Ishikawa (cell line): ENCODE results near the gene CSNK2B.

Experiments used
- CEBPB ChIP-seq: IDR thresholded peaks from 2 replicates; pipeline ENCODE4 v1.6.1; 2012
- CREB1 ChIP-seq: IDR thresholded peaks from 2 replicates; pipeline ENCODE4 v1.6.1; 2012; ENCODE audit warnings: low read depth
- EGR1 ChIP-seq: IDR thresholded peaks from 2 replicates; pipeline ENCODE4 v1.6.1; 2012
- EP300 ChIP-seq: IDR thresholded peaks from 2 replicates; pipeline ENCODE4 v1.6.1; 2012; ENCODE audit warnings: borderline replicate concordance
- TEAD4 ChIP-seq: IDR thresholded peaks from 2 replicates; pipeline ENCODE4 v1.6.1; 2012
- YY1 ChIP-seq: IDR thresholded peaks from 2 replicates; pipeline ENCODE4 v1.6.1; 2012; ENCODE audit warnings: low read depth
- TF ChIP-seq, protein P1 (sequence below): IDR thresholded peaks from 2 replicates; pipeline ENCODE4 v1.6.1; 2012
- TF ChIP-seq, protein P2 (sequence below): IDR thresholded peaks from 2 replicates; pipeline ENCODE4 v1.6.1; 2012

- TF ChIP-seq CEBPB (no peak), YY1 (no peak), EP300 (no peak), EGR1 (no peak), CREB1 (no peak), TEAD4 (no peak)
- TF ChIP-seq, protein P1, sequence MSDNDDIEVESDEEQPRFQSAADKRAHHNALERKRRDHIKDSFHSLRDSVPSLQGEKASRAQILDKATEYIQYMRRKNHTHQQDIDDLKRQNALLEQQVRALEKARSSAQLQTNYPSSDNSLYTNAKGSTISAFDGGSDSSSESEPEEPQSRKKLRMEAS = no peak
- TF ChIP-seq, protein P2, sequence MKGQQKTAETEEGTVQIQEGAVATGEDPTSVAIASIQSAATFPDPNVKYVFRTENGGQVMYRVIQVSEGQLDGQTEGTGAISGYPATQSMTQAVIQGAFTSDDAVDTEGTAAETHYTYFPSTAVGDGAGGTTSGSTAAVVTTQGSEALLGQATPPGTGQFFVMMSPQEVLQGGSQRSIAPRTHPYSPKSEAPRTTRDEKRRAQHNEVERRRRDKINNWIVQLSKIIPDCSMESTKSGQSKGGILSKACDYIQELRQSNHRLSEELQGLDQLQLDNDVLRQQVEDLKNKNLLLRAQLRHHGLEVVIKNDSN = no peak
Observed at GRCh38 chr6:31689249-31690110, 23.6 kb downstream of the CSNK2B start.
